HG02938 (cell line): ENCODE data around the gene PPP3CA.

Experiments
- ATAC-seq: cut with Tn5 transposase; IDR thresholded peaks from one replicate; pipeline ENCODE4 v1.9.1; 2021; ENCODE audit warnings: mild to moderate bottlenecking, moderate library complexity; ENCODE audit not compliant: unreplicated experiment

The PPP3CA gene

GRCh38 chr4:101332424-101332823, 14.9 kb downstream of the PPP3CA start:
- ATAC-seq: no peak

- no peak for ATAC-seq
Measured at GRCh38 chr4:101331017-101331416, 16.3 kb downstream of the PPP3CA start.

- no peak for ATAC-seq
Measured at GRCh38 chr4:101329592-101329991, 17.7 kb downstream of the PPP3CA start.

GRCh38 chr4:101328063-101328602, 19.2 kb downstream of the PPP3CA start:
- ATAC-seq: peak; percentile 92

GRCh38 chr4:101326576-101326975, 20.8 kb downstream of the PPP3CA start:
- ATAC-seq: no peak

- ATAC-seq: no peak
Measured at GRCh38 chr4:101322743-101323142, 24.6 kb downstream of the PPP3CA start.

- no peak for ATAC-seq
Measured at GRCh38 chr4:101321481-101322042, 25.8 kb downstream of the PPP3CA start.

- ATAC-seq: no peak
Measured at GRCh38 chr4:101315786-101316185, 31.5 kb downstream of the PPP3CA start.

- no peak for ATAC-seq
Measured at GRCh38 chr4:101315041-101315440, 32.3 kb downstream of the PPP3CA start.

- no peak for ATAC-seq
Measured at GRCh38 chr4:101309925-101310324, 37.4 kb downstream of the PPP3CA start.

- ATAC-seq: no peak
Measured at GRCh38 chr4:101307899-101308298, 39.4 kb downstream of the PPP3CA start.

GRCh38 chr4:101306764-101307615, 40.3 kb downstream of the PPP3CA start:
- ATAC-seq: peak; percentile 14

- ATAC-seq: peak; percentile 63
Measured at GRCh38 chr4:101306225-101306624, 41.1 kb downstream of the PPP3CA start.

- ATAC-seq: no peak
Measured at GRCh38 chr4:101304916-101305315, 42.4 kb downstream of the PPP3CA start.

- ATAC-seq: no peak
Measured at GRCh38 chr4:101299899-101300540, 47.3 kb downstream of the PPP3CA start.

- ATAC-seq: no peak
Measured at GRCh38 chr4:101299021-101299420, 48.3 kb downstream of the PPP3CA start.

GRCh38 chr4:101295691-101296090, 51.6 kb downstream of the PPP3CA start:
- ATAC-seq: no peak

GRCh38 chr4:101294597-101294996, 52.7 kb downstream of the PPP3CA start:
- no peak for ATAC-seq

GRCh38 chr4:101292901-101293300, 54.4 kb downstream of the PPP3CA start:
- no peak for ATAC-seq

GRCh38 chr4:101292214-101292613, 55.1 kb downstream of the PPP3CA start:
- ATAC-seq: no peak

- ATAC-seq: no peak
Measured at GRCh38 chr4:101291198-101291597, 56.1 kb downstream of the PPP3CA start.

GRCh38 chr4:101290654-101291053, 56.7 kb downstream of the PPP3CA start:
- no peak for ATAC-seq
